Activated CD8-positive, alpha-beta memory T cell treated with anti-CD3 and anti-CD28 coated beads, Interleukin-2, amount 50 U/mL, for 4 hours (primary cell): ENCODE measurements around the gene CAPN12.

Experiments used
- DNase-seq: peaks from one replicate; pipeline ENCODE4 v3.0.0-alpha.2; 2020

CAPN12 gene

GRCh38 chr19:38708413-38709024, 35.8 kb downstream of the CAPN12 start:
- no peak for DNase-seq

- DNase-seq = no peak
These were observed 36.7 kb downstream of the CAPN12 start for GRCh38 chr19:38707512-38708114.

DNA sequence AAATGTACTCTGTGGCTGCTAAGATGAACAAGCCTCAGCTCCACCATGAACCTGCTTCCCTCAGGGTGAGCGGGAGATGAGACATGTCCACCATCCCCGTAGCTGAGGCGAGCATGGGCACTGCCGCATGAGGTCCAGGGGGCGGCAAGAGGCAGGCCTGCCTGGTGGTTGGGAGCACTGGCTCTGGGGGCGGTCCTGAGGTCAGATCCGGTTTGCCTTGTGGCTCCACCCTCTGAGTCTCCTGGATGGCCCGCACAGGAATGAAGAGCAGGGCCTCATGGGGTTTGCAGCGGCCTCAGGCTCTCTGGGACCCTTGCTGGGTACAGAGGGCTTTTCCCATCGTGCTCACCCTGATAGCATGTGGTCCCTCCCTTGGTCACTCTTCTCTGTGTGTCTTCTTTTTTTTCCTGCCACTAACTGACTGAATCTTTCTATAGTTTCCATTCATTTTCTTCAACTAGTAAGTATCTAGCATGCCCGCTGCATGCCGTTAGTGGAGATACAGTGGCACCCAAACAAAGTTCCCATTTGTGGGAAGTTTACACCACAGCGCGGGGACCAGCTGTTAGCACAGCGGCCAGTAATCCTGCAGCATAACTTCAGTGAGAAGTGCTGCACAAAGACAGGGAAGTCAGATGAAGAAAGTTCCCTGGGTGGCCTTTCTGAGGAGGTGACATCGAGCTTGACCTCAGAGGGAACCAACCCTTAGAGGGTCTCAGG, 37.3 kb downstream of the CAPN12 start:
- DNase-seq = no peak

DNA sequence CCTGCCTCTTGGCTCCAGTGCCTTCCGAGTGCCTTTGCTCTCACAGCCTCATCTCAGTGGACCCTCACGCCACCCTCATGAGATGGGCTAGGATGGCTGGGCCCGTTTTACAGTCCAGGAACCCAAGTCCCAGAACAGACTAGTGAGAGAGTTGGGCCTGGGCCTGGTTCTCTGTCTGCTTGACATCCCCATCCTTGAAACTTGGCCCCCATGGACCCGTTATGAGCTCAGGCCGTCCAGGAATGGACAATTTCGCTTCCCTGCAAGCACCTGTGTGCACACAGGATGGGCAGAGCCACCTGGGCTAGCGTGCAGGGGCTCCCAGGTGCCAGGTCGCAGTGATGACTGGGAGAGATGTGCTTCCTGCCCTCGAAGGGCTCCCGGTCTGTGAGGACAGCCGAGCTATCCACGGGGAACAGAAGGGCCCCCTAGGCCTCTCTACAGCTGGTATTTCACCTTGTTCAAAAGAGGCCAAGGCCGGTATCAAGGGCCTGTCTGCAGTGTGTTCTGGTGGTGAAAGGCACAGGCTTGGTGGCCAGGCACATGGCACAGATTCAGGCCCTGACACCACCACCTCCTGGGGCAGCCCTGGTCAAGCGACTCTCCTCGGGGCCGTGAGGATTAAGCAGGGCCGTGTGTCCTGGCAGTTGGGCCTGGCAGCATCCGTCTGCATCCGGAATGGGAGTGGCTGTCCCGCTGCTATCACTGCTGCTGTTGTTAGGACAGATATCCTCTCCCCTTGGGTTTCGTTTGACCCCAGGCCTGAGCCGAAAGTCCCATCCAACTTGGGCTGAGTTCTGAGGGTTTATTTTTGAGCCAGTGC, 38.9 kb downstream of the CAPN12 start:
- DNase-seq = no peak

- no peak for DNase-seq
These were observed 39.7 kb downstream of the CAPN12 start for GRCh38 chr19:38704488-38705026.

DNA sequence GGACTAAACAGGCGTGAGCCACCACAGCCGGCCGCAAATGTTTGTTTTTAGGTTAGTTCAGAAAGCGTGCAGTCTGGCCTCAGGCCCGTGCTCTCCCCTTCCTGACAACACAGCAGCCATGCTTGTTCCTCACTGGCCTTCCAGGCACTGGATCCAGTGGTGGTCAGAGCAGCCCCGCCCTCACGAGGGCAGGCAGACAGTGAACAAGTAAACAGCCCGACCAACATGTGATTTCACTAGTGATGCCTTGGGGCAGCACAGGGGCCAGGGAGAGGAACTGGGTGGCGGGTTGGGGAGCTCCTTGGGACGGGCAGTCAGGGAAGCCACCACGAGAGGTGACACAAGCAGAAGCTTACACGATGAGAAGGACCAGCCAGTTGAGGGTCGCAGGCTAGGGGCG, 40.8 kb downstream of the CAPN12 start:
- DNase-seq = no peak

DNA sequence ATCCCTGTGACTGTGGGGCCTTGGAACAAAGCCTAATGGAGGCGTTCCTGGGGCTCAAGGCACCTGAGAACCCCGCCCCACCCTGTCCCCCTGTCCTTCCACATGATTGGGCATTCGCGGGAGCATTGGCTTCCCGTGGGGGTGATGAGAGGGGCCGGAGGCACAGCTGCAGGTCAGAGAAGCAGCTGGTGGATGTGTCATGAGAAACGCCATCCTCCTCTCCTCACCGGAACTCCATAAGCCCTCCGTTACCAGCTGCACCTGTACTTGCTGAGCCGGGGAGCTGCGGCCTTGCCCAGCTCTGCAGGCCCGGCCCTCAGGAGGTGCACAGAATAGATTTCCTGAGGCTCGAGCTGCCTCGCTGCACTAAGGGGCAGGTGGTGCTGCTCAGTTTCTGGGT, 42.0 kb downstream of the CAPN12 start:
- no peak for DNase-seq

DNA sequence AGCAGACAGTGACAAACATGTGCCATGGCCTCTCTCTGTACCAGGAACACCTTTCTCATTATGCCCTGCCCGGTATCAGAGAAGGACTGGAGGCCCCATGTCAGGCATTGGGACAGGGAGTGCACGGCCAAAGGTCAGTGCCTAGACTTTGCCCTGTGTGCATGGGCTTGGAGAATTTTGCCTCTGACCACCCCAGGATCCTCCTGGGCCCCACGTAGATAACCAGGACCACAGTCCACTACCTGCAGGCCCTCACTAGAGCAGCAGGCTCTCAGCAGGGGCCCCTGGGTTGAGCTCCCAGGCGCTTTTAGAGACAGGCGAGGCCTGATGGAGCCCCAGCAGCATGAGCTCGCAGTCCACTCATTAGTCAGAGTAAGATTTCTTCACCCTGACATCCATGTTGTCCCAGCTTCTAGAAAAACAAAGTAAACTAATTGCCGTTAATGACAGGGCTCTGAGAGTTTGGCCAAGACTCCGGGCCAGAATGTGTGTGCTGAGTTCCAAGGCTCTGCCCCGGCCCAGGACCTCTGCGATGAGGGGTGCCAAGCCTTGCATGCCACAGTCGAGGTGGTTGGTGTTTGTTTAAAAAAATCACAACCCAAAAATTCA, 42.7 kb downstream of the CAPN12 start:
- no peak for DNase-seq

DNA sequence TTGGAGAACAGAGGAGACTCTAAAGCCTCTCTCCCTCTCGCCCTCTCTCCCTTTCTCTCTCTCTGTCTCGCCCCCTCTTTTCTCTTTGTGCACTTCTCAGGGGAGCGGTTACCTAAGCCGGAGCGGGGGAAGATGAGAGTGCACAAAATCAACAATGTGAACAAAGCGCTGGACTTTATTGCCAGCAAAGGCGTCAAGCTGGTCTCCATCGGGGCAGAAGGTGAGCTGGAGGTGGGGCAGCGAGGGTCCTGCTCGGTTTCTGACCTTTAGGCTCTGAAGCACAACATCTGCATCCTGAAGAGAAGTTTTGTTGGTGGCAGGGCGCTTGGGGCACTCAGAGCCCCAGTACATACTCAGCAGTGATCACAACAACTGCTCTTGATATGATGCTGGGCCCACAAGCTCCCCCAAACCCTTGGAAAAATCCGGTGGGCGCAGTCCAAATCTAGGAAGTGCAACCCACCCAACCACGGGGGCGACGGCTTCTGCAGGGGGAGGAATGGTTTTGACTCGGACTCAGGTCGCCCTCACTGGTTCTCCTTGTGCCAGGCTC, 43.3 kb downstream of the CAPN12 start:
- no peak for DNase-seq

GRCh38 chr19:38700350-38700901, 43.8 kb downstream of the CAPN12 start:
- DNase-seq = no peak

DNA sequence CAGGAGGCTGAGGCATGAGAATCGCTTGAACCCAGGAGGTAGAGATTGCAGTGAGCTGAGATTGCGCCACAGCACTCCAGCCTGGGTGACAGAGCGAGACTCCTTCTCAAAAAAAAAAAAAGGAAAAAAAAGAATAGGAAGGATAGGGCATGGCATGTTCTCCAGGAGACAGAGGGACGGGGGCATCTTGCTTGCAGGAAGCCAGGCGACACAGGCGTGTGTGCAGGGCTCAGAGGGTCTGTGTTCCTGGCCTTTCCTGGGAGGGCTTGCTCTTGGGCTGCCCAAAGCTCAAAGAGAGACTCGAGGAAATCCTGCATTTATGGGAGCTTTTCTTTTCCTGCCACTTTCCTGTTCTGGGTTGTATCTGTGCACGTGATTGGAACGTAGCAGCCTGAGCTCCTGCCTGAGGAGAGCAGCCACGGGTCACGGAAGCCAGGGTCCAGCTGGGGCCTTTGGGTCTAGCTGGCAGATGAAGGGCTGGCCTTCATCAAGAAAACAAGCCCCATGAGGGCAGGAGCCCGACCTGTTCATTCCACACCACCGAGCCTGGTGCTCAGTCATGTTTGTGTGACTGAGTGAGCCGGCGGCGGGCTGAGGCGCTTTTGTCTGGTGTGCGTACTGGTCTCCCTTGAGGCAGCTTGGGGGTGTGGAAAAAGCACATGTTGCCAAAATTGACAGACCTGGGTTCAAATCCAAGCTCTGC, 44.5 kb downstream of the CAPN12 start:
- no peak for DNase-seq

DNA sequence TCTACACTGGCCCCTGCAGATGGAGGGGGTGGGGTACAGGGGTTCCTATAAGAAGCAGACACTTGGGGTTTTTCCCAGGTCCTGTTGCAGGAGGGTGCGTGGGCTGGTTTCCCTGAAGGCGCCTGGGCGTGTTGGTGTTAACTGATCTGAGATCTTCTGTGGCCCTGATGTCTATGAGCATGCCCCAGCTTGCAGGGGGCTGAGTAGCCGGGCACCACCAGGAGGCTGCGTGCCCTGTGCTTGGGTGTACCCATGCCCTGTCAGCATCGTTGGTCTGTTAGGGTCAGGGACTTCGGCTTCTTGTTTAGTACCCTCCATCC, 45.3 kb downstream of the CAPN12 start:
- no peak for DNase-seq

DNA sequence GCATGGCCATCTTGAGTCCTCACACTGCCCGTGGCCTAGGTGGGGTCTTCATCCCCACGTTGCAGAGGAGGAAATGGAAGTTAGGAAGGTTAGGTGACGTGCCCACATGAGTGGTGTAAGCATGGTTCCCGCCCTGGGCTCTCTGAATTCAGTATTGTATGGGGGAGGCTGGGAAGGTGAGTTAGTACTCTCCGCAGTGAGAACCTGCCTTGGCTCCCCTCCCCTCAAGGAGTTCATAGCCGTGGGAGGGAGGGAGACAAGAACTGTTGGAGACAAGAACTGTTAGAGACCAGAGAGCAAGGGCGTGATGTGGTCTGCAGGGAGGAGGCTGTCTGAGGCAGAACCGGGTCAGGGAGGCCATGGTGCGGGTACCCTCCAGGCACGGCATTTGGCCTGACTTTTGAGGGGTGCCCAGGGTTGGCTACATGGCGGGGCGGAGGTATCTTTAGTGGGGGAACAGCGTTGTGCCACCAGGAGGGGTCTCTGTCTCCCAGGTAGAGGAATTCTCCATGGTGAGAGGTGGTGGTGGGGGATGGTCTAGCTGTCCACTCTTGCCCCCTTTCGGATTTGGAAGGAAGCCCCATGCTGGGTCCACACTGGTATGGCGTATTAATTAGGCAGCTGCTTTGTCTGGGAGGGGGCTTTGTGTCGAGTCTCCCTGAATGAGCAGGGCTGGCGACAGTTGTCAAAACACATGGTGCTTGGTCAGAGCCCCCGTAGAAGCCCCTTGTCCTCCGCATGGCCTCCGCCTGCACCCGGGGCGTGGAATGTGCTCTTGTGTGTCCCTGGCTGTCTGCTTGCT, 45.8 kb downstream of the CAPN12 start:
- no peak for DNase-seq

- no peak for DNase-seq
These were observed 46.6 kb downstream of the CAPN12 start for GRCh38 chr19:38697641-38698071.

DNA sequence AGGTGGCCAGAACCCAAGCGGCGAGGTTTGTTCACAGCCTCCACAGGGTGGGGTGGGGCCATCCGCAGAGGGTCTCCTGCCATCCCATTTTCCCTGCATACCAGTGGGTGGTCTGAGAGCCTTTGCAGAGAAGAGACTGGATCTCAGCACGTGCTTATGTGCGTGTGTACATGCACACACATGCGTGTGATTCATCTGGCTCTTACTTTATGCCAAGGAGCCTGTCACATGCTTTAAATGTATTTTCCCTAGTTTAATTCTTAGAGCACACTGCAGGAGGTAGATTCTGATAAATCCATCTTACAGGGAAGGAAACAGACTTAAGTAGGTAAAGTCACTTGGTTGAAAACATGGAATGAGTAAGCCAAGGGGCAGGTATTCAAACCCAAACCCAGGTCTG, 47.1 kb downstream of the CAPN12 start:
- DNase-seq = no peak

GRCh38 chr19:38696729-38697055, 47.6 kb downstream of the CAPN12 start:
- DNase-seq = no peak

- no peak for DNase-seq
These were observed 48.2 kb downstream of the CAPN12 start for GRCh38 chr19:38695832-38696728.

GRCh38 chr19:38695317-38695683, 49.0 kb downstream of the CAPN12 start:
- no peak for DNase-seq

DNA sequence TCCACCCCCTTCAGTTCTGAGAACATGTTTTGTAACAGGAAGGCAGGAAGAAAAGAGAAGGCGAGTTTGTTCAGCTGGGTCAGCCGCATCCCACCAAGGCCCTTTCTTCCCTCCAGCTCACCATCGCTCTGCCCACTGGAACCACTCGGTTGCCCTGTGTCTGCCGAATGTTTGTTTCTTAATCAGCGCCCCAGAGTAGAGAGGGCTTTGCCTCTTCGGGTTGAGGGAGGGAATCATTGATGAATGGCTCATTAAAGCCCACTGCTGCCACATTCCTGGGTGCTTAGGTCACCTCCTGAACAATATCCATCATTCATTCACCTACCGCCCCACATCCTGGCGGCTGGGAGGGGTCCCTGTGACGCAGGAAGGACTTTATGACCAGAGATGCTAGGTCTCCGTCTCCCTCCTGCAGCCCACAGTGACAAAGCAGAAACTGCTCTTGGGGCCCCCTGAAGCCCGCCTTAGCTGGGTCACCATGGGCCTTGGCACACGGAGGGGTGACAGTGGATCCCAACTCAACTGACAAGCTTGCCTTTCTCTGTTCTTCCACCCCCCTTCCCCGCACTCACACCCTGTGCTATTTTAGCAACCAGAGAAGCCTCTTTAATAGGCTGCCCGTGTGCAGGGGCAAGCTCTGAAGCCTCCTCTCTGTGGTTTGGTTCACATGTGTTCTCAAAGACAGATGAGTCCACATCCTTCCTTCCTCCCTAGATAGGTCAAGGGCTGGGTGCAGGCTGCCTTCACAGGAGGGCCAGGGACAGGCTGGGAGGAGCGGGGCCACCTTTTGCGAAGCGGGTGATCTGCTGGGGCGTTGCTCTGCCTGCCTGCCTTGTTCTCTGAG, 50.7 kb downstream of the CAPN12 start:
- peak; percentile 34 for DNase-seq
